Measurements from ENCODE around the gene REEP1.

REEP1 gene, protein sequence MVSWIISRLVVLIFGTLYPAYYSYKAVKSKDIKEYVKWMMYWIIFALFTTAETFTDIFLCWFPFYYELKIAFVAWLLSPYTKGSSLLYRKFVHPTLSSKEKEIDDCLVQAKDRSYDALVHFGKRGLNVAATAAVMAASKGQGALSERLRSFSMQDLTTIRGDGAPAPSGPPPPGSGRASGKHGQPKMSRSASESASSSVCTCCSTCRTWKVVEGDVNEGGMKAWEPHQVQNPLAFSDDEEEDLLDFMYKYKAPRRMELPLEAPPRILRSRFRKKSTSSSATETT

DNA sequence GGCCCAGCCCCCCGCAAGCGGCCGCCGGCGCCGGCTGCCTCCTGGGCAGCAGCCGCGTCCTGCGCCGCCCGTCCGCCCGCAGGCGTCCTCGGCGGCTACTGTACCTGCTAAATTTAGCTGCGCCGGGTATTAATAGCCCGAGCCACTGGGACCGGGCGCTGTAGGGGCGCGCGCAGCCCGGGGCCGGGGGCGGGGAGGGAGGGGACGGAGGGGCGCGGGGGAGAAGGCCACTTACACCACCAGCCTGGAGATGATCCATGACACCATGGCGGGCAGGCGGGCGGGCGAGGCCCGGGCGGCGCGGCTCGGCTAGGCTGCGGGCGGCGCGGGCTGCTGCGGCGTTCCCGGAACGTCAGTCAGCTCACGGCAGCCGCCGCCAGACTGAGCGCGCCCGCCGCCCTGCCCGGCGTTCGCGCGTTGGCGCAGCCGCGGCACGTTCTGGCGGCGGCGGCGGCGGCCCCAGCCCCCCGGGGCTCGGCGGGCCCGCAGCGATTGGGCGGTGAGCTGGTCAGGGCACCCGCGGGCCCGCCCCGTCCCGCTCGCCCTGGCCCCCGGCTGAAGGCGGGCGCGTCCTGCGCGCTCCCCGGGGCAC, at the start of gene REEP1:
Gene REEP1 (minus strand): TSS at position 383 of the 592 bp plus-strand sequence. CDS start 116 bp downstream, at position 267.
- TF ChIP-seq LEF1 (IDR thresholded peaks at IDR 0.05; ENCODE audit: borderline replicate concordance): no peak
- ChIA-PET POLR2A (interaction anchor here (0.7 to 1.6 kb wide), 5 partner anchors 10 to 142 kb away, joined by 3 to 6 read pairs (median 4); partner anchors contain the start of genes IMMT and KDM3A), CTCF (interaction anchor here (0.7 kb wide), 1 partner anchor 12 kb away, joined by 3 read pairs; no protein-coding TSS in a partner anchor)
- DNase-seq (ENCODE audit: extremely low spot score): peak; percentile 74

- no peak for TF ChIP-seq L3MBTL2 (conservative IDR thresholded peaks at IDR 0.05)
- no peak for TF ChIP-seq SP1 (IDR thresholded peaks at IDR 0.05)
- no peak for TF ChIP-seq HDGF (IDR thresholded peaks at IDR 0.05; ENCODE audit: borderline replicate concordance)
- no peak for TF ChIP-seq NFRKB (IDR thresholded peaks at IDR 0.05)
- TF ChIP-seq TARDBP (IDR thresholded peaks at IDR 0.05): no peak
- no peak for DNase-seq (ENCODE audit: extremely low spot score)
- ChIA-PET POLR2A (no interaction called here), CTCF (interaction anchor here (0.7 to 1.7 kb wide), 2 partner anchors 11 to 163 kb away, joined by 3 to 4 read pairs; no protein-coding TSS in a partner anchor)
These were observed 46.4 kb upstream of the REEP1 start for GRCh38 chr2:86383844-86384243.

DNA sequence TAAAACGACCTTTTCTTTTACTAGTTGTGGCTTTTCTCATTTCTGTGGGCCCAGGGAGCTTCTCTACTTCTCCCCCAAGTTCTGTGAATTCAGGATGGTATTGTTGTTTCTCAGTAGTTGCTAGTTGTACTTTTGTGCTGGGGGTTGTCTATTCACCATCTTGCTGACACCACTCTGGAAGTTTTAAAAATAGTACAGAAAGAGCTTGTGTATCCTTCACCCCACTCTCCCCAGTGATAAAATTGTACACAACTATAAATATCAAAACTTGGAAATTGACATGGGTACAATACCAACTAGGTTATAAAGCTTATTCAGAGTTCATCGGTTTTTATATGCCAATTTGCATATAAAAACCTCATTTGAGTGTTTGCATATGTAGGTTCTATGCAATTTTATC, 45.3 kb upstream of the REEP1 start:
- CTCF ChIA-PET: interaction anchor here (1.7 kb wide), 1 partner anchor 161 kb away, joined by 4 read pairs; no protein-coding TSS in a partner anchor
- POLR2A ChIA-PET: no interaction called here
- TF ChIP-seq ZNF384 (IDR thresholded peaks at IDR 0.05) (no peak), CTBP1 (IDR thresholded peaks at IDR 0.05; ENCODE audit: borderline replicate concordance) (no peak), L3MBTL2 (conservative IDR thresholded peaks at IDR 0.05) (no peak), ELF4 (IDR thresholded peaks at IDR 0.05) (no peak), ARNT (IDR thresholded peaks at IDR 0.05) (no peak), HDGF (IDR thresholded peaks at IDR 0.05; ENCODE audit: borderline replicate concordance) (no peak)
- DNase-seq (ENCODE audit: extremely low spot score): no peak

DNA sequence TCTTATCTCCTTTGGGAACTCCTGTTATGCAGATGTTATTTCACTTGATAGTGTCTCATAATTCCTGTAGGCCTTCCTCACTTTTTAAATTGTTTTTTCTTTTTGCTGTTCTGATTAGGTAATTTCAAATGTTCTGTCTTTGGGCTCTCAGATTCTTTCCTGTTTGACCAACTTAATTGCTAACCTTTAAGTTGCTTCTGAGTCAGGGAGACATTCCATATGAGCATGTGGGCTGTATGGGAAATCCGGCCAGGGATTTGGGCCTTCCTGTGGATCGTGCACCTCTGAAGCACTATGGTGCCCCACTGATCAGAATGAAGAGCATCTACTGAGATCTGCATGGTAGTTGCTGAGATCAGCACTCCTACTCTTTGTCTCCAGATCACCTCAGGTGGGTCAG, 44.7 kb upstream of the REEP1 start:
- TF ChIP-seq ARNT (IDR thresholded peaks at IDR 0.05): no peak
- TF ChIP-seq ELF4 (IDR thresholded peaks at IDR 0.05): no peak
- TF ChIP-seq PKNOX1 (IDR thresholded peaks at IDR 0.05): no peak
- TF ChIP-seq SP1 (IDR thresholded peaks at IDR 0.05): no peak
- no peak for TF ChIP-seq BHLHE40 (IDR thresholded peaks at IDR 0.05; ENCODE audit: borderline replicate concordance)
- no peak for TF ChIP-seq FOXK2 (IDR thresholded peaks at IDR 0.05)
- TF ChIP-seq TARDBP (IDR thresholded peaks at IDR 0.05): no peak
- no peak for TF ChIP-seq CTBP1 (IDR thresholded peaks at IDR 0.05; ENCODE audit: borderline replicate concordance)
- TF ChIP-seq FOXM1 (IDR thresholded peaks at IDR 0.05; ENCODE audit: borderline replicate concordance): no peak
- TF ChIP-seq SUZ12 (IDR thresholded peaks at IDR 0.05): no peak
- TF ChIP-seq ZNF384 (IDR thresholded peaks at IDR 0.05): no peak
- no peak for TF ChIP-seq NFRKB (IDR thresholded peaks at IDR 0.05)
- TF ChIP-seq FOXA1 (IDR thresholded peaks at IDR 0.05): no peak
- TF ChIP-seq HDGF (IDR thresholded peaks at IDR 0.05; ENCODE audit: borderline replicate concordance): no peak
- no peak for TF ChIP-seq L3MBTL2 (conservative IDR thresholded peaks at IDR 0.05)
- TF ChIP-seq LEF1 (IDR thresholded peaks at IDR 0.05; ENCODE audit: borderline replicate concordance): no peak
- ChIA-PET POLR2A (no interaction called here), CTCF (interaction anchor here (1.7 kb wide), 1 partner anchor 161 kb away, joined by 4 read pairs; no protein-coding TSS in a partner anchor)
- no peak for DNase-seq (ENCODE audit: extremely low spot score)

DNA sequence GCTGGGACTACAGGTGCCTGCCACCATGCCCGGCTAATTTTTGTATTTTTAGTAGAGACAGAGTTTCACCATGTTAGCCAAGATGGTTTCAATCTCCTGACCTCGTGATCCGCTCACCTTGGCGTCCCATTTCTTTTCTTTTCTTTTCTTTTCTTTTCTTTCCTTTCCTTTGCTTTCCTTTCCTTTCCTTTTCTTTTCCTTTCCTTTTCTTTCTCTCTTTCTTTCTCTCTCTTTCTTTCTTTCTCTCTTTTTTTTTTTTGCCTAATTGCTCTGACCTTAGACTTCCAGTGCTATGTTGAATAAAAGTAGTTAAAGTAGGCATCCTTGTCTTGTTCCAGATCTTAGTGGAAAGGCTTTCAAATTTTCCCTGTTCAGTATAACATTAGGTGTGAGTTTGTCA, 41.0 kb upstream of the REEP1 start:
- DNase-seq (ENCODE audit: extremely low spot score): no peak
- CTCF ChIA-PET: no interaction called here
- no peak for TF ChIP-seq ELF4 (IDR thresholded peaks at IDR 0.05)
- TF ChIP-seq FOXM1 (IDR thresholded peaks at IDR 0.05; ENCODE audit: borderline replicate concordance): no peak
- no peak for TF ChIP-seq TARDBP (IDR thresholded peaks at IDR 0.05)
- TF ChIP-seq LEF1 (IDR thresholded peaks at IDR 0.05; ENCODE audit: borderline replicate concordance): no peak
- TF ChIP-seq L3MBTL2 (conservative IDR thresholded peaks at IDR 0.05): no peak
- TF ChIP-seq BHLHE40 (IDR thresholded peaks at IDR 0.05; ENCODE audit: borderline replicate concordance): no peak
- POLR2A ChIA-PET: no interaction called here

GRCh38 chr2:86375623-86376022, 38.2 kb upstream of the REEP1 start:
- TF ChIP-seq ZNF384 (IDR thresholded peaks at IDR 0.05): no peak
- CTCF ChIA-PET: no interaction called here
- no peak for DNase-seq (ENCODE audit: extremely low spot score)
- POLR2A ChIA-PET: no interaction called here

GRCh38 chr2:86372641-86373502, 35.4 kb upstream of the REEP1 start:
- peak; percentile 59 for DNase-seq (ENCODE audit: extremely low spot score)
- POLR2A ChIA-PET: interaction anchor here (1.2 kb wide), 1 partner anchor 178 kb away, joined by 4 read pairs; the partner anchor contains the start of gene IMMT
- TF ChIP-seq HDGF (IDR thresholded peaks at IDR 0.05; ENCODE audit: borderline replicate concordance): no peak
- TF ChIP-seq NFRKB (IDR thresholded peaks at IDR 0.05): no peak
- CTCF ChIA-PET: interaction anchor here (0.6 to 1.8 kb wide), 8 partner anchors 11 to 552 kb away, joined by 3 to 6 read pairs (median 3); no protein-coding TSS in a partner anchor

All from HEK293T (cell line).